DND-41 (cell line): Measurements from ENCODE around the gene PIGB.

Source experiments
- ATAC-seq: fragments of 200-7000 bp; cut with Tn5 transposase; 3 replicates; pipeline ENCODE4 v1.9.1; 2021; ENCODE audit warnings: low read depth; ENCODE audit not compliant: insufficient read depth
- DNase-seq: peaks from one replicate; pipeline ENCODE4 v3.0.0-alpha.2; 2020
- H2AFZ ChIP-seq: 2 replicates; pipeline ENCODE4 v1.6.0; 2012; ENCODE audit warnings: low read depth, low read length
- H3K27ac ChIP-seq: 2 replicates; pipeline ENCODE4 v1.5.1; 2012; ENCODE audit warnings: low read length, inconsistent platforms
- H3K27me3 ChIP-seq: fragments of 200-600 bp; sonication (generic); 2 replicates; pipeline ENCODE4 v1.6.0; 2012; ENCODE audit warnings: low read length, mild to moderate bottlenecking, inconsistent platforms; ENCODE audit not compliant: insufficient read depth, poor library complexity
- H3K36me3 ChIP-seq: 2 replicates; pipeline ENCODE4 v1.5.1; 2012; ENCODE audit warnings: low read length, inconsistent platforms; ENCODE audit not compliant: insufficient read depth
- H3K4me1 ChIP-seq: 2 replicates; pipeline ENCODE4 v1.5.1; 2012; ENCODE audit warnings: mild to moderate bottlenecking, low read length; ENCODE audit not compliant: insufficient read depth
- H3K4me2 ChIP-seq: 2 replicates; pipeline ENCODE4 v1.6.0; 2012; ENCODE audit warnings: mild to moderate bottlenecking, moderate library complexity, low read length, inconsistent platforms; ENCODE audit not compliant: insufficient read depth
- H3K4me3 ChIP-seq, 2 experiments: fragments of 200-600 bp in 1 of 2; shearing (Covaris generic) in 1 of 2; 2 replicates each; pipeline ENCODE4 v1.5.1; 2012 to 2016; ENCODE audit warnings: inconsistent platforms in 2 of 2, low read length in 2 of 2, mild to moderate bottlenecking in 2 of 2, low read depth in 1 of 2, moderate library complexity in 1 of 2
- H3K79me2 ChIP-seq: 2 replicates; pipeline ENCODE4 v1.6.0; 2012; ENCODE audit warnings: low read length, inconsistent platforms; ENCODE audit not compliant: insufficient read depth
- H3K9ac ChIP-seq: 2 replicates; pipeline ENCODE4 v1.6.0; 2012; ENCODE audit warnings: low read depth, mild to moderate bottlenecking, inconsistent platforms, low read length, moderate library complexity
- H3K9me3 ChIP-seq: 2 replicates; pipeline ENCODE4 v1.5.1; 2012; ENCODE audit warnings: low read length, moderate library complexity, mild to moderate bottlenecking, inconsistent platforms; ENCODE audit not compliant: insufficient read depth, severe bottlenecking
- H4K20me1 ChIP-seq: 2 replicates; pipeline ENCODE4 v1.6.0; 2012; ENCODE audit warnings: low read length; ENCODE audit not compliant: insufficient read depth
- CTCF ChIP-seq: IDR thresholded peaks from 2 replicates; pipeline ENCODE4 v1.5.1; 2012; ENCODE audit warnings: borderline replicate concordance, low read length, moderate library complexity, mild to moderate bottlenecking; ENCODE audit not compliant: poor library complexity, severe bottlenecking; ENCODE audit errors: extremely low read depth
- EZH2 ChIP-seq: IDR thresholded peaks from 3 replicates; pipeline ENCODE4 v1.6.1; 2012; ENCODE audit warnings: borderline replicate concordance, low read depth, mild to moderate bottlenecking, moderate library complexity, low read length, inconsistent platforms; ENCODE audit not compliant: severe bottlenecking

Gene PIGB

DNA sequence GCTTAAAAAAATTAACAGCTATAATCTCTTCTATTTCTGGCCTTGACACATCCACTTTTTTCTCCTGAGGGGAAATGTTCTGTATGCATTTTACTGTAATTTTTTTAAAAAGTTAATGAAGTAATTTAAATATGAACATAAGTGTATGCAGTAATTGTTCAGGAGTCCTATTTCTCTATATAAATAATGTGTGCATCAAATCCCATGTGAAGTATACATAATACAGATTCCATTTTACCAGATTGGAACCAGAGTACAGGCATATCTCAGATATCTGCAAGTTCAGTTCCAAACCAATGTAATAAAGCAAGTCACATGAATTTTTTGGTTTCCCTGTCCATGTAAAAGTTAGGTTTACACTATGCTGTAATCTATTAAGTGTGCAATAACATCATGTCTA, 62.6 kb downstream of the PIGB start:
- H3K27me3 ChIP-seq: no peaks in the 10 kb centered on the region
- H3K9me3 ChIP-seq: no peaks in the 10 kb centered on the region
- no peak overlapping the region for H2AFZ ChIP-seq
- H3K27ac ChIP-seq: no peak overlapping the region
- no peak overlapping the region for H3K9ac ChIP-seq
- no peaks in the 10 kb centered on the region for H3K4me1 ChIP-seq
- H3K4me2 ChIP-seq: no peak overlapping the region
- H3K79me2 ChIP-seq: no peaks in the 10 kb centered on the region
- TF ChIP-seq EZH2: no peak
- no peak for TF ChIP-seq CTCF
- H4K20me1 ChIP-seq: no peaks in the 10 kb centered on the region
- no peak for ATAC-seq
- no peak for DNase-seq
- peaks cover 26% of the 10 kb centered on the region; the same call in 1 of the 2 replicates for H3K36me3 ChIP-seq
- no peak overlapping the region for H3K4me3 ChIP-seq

- Histone ChIP-seq H3K4me3 (no peak overlapping the region), H3K4me1 (no peaks in the 10 kb centered on the region), H3K36me3 (peaks cover 22% of the 10 kb centered on the region; the same call in 1 of the 2 replicates), H4K20me1 (no peaks in the 10 kb centered on the region), H3K79me2 (no peaks in the 10 kb centered on the region), H3K4me2 (no peak overlapping the region), H2AFZ (no peak overlapping the region), H3K9me3 (no peaks in the 10 kb centered on the region), H3K27me3 (no peaks in the 10 kb centered on the region), H3K27ac (no peak overlapping the region), H3K9ac (no peak overlapping the region)
- TF ChIP-seq EZH2 (no peak), CTCF (no peak)
- no peak for DNase-seq
- no peak for ATAC-seq
Observed at GRCh38 chr15:55383687-55384086, 64.7 kb downstream of the PIGB start.

GRCh38 chr15:55387027-55387426, 68.0 kb downstream of the PIGB start:
- no peak overlapping the region for H2AFZ ChIP-seq
- H3K27me3 ChIP-seq: no peaks in the 10 kb centered on the region
- TF ChIP-seq CTCF (no peak), EZH2 (no peak)
- H3K4me3 ChIP-seq: no peak overlapping the region
- H3K9ac ChIP-seq: no peak overlapping the region
- ATAC-seq: no peak
- H4K20me1 ChIP-seq: no peaks in the 10 kb centered on the region
- no peaks in the 10 kb centered on the region for H3K9me3 ChIP-seq
- no peak overlapping the region for H3K4me2 ChIP-seq
- H3K4me1 ChIP-seq: no peaks in the 10 kb centered on the region
- no peaks in the 10 kb centered on the region for H3K79me2 ChIP-seq
- H3K36me3 ChIP-seq: peaks cover 18% of the 10 kb centered on the region; the same call in 1 of the 2 replicates
- DNase-seq: no peak
- H3K27ac ChIP-seq: no peak overlapping the region

DNA sequence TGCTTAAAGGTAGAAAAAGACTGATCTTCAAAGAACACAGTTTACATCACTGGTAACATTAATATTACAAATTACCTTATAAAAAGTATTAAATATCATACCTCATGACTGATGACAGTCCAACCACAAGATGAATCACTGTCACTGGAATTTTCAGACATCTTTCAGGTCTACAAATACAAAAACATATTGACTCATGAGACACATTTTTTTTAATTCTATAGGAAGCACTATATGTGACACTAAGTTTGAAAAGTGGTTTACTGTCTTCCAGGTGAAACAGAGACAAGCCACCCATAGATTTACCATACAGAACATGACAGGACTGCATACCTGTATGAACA, 70.2 kb downstream of the PIGB start:
- Histone ChIP-seq H3K79me2 (peaks cover 6% of the 10 kb centered on the region; the same call in 1 of the 2 replicates), H3K36me3 (peaks cover 6% of the 10 kb centered on the region; the same call in 1 of the 2 replicates), H3K4me3 (no peak overlapping the region), H3K9ac (no peak overlapping the region), H3K27ac (no peak overlapping the region), H3K4me2 (no peak overlapping the region), H3K9me3 (no peaks in the 10 kb centered on the region), H3K27me3 (no peaks in the 10 kb centered on the region), H2AFZ (no peak overlapping the region), H3K4me1 (no peaks in the 10 kb centered on the region), H4K20me1 (no peaks in the 10 kb centered on the region)
- TF ChIP-seq EZH2: no peak
- TF ChIP-seq CTCF: no peak
- no peak for ATAC-seq
- no peak for DNase-seq
